Suppressor macrophage treated with lipopolysaccharide for 1 hour (primary cell): Measurements from ENCODE around the gene TLE1.
"Not testable (repeated sequence)": the region's sequence is repeated elsewhere in the genome, so short reads cannot be mapped to it uniquely, and the experiment has no call there.

Experiments used
- DNase-seq, 3 donors: peaks; one replicate each; pipeline ENCODE4 v3.0.0-alpha.2; 2020 to 2022

TLE1 gene

DNA sequence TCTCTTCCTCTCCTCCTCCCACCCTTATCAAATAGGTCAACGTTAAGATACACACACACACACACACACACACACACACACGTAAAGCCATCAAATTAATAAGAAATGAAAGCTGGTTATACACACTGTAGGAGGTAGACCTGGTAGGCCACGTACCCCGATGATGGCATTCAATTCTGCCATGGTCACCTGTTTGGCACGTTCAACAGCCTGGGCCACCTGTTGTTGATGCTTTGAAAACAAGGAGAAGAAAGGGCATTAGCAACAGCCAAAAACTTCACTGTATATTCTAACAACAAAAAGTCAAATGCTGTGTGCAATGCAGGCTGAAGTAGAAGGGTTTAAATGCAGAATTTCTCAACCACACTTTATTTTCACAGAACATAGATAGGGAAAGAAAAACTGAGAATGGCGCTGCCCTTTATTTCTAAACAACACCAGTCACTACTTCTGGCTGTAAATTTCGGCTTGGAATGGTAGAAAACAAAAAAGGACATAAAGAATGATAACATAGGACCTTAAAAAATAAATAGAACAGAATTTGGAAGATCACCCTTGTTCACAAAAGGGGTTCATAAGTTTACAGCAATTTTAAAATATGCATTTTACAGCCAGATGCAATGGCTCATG lies 37.2 kb downstream of the TLE1 start:
- DNase-seq: no peak

DNA sequence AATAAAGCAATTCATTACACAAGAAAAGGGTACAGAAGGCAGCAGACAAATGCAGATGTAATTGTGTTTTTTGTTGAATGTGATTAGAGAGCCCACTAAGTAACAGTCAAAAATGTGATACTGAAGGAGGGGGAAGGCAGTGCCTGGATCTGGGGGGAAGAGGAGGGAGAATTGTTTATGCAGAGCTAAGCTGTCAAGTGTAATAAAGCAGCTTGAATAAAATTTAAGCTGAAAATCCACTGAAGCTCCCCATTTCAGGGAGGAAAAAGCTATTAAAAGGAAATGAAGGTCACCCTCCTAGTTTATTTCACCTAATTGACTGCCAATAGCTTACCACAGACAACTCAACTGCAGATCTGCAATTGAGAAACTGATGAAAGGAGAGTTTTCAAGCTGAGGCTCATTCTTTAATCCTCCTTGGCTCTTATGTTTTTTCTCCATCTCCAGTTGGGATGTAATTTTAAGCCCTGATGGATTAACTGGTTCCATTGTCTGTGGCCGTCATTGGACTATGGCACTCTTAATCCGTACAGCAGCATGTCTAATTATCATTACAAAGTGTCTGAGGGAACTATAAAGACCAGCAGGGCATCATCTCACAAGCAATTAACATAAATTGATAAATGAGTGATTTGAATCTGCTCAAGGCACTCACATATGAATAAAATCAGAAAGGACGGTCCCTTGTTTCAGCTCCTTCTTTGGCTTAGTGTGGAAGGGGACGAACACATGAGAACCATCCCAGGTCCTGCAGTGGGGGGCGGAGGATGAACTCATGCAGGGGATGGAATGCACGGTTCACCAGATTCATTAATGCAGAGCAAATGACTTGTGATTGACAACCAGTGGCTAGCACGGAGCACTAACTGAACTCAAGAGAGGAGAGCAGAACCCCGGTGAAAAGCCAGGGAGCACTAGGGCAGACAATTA lies 38.5 kb downstream of the TLE1 start:
- no peak for DNase-seq

DNA sequence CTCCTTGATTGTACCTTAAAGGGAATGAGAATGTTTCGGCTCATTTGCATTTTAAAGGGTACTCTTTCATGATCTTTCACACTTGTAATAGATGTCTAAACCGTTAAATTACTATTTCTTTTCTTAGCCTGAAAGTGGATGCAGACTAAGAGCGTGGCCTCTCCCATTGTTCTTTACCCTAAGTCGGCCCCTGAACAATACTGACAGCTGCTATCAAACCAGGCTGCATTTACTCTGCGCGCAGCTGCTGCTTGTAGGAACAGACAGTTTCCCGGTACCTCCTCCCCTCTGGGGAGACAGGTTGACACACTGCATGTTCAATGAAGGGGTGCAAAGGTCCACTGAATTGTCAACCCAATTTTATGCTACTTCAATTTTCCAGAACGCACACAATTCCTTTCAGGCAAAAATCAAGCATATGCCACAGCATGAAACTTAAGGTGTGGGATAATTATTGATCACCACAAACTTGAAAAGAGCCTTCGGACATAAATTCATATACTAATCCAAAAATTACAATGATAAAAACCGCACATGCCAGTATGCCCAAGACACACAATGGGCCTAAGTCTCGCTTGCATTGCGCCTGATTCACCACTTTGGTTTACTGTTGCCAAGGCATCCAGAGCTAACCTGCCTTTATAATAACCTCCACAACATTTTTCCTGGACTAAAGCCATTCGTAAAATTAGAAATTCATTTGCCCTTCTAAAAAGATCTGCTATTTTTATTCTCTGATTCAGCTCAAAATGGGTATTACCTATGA lies 39.7 kb downstream of the TLE1 start:
- DNase-seq: no peak

DNA sequence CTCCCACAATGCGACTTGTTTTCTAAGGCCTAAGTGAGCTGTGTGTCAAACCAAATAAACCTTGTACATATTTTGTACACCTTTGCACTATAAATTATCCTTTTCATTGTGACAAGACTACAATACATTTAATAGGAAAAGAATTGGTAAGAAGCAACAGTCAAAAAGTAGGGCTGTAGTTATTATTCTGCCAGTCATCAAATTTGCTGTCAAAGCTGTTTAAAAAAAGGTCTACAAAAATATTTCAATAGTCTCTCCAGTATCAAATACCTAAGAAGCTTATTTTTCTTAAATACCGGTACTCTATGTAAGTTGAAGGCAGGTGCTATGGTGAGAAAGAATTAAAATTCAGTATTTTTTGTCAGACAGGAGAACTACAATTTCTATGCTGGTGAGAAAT lies 40.5 kb downstream of the TLE1 start:
- DNase-seq: no peak

DNA sequence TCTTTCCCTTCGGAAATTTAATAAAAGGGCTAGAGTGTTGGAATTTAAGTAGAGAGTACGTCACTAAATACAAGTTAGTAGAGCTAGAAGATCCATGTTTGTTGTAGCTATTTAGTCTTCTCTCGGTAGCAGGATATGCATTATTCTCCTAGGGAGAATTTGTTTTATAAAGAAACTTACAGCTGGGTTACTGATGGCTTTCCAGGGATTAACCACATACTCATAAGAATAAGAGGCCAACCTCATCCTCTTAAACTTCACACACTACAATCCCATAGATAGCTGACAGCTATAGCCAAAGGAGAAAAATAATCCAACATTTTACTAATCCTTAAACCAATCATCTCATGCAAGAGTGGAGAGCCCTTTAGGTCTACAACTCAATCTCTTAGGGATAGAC lies 43.0 kb downstream of the TLE1 start:
- no peak for DNase-seq

DNA sequence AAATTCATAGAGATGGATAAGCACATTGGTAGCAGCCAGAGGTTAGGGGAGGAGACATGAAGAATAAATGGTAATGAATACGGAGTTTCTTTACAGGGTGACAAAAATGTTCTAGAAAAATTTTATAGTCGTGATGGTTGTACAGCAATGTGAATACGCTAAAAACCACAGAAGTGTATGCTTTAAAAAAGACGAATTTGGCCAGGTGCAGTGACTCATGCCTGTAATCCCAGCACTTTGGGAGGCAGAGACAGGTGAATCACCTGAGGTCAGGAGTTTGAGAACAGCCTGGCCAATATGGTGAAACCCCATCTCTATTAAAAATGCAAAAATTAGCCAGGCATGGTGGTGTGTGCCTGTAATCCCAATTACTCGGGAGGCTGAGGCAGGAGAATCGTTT lies 44.8 kb downstream of the TLE1 start:
- DNase-seq: not testable (repeated sequence)

DNA sequence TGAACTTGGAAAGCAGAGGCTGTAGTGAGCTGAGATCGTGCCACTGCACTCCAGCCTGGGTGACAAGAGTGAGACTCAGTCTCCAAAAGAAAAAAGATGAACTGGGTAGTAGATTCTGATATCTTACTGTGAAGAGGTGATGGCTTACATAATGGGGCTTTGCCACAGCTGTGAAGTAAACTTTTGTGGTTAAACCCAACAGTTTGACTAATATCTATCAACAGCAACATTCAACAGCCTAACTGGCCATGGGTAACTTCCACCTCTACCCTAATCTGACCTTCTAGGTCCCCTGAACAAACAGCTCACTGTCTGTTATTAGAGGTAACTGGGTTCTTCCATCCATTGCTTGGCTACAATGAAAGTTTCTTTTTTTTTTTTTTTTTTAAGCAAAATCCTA lies 52.1 kb downstream of the TLE1 start:
- no peak for DNase-seq

DNA sequence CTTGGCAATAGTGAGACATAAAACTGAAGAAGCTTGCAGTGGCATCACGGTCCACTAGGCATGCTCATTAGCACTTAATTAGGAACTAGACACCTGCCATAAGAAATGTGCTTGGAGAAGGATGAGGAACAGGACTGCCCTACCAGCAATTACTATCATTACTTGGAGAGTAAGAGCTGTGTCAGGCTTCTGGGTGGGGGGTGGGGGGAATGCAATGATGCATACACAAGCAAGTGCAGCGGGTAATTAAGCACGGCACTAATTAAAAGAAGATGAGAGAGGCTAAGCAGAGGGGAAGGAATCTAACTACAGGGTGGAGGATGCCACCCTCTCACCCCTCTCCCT lies 53.1 kb downstream of the TLE1 start:
- no peak for DNase-seq

DNA sequence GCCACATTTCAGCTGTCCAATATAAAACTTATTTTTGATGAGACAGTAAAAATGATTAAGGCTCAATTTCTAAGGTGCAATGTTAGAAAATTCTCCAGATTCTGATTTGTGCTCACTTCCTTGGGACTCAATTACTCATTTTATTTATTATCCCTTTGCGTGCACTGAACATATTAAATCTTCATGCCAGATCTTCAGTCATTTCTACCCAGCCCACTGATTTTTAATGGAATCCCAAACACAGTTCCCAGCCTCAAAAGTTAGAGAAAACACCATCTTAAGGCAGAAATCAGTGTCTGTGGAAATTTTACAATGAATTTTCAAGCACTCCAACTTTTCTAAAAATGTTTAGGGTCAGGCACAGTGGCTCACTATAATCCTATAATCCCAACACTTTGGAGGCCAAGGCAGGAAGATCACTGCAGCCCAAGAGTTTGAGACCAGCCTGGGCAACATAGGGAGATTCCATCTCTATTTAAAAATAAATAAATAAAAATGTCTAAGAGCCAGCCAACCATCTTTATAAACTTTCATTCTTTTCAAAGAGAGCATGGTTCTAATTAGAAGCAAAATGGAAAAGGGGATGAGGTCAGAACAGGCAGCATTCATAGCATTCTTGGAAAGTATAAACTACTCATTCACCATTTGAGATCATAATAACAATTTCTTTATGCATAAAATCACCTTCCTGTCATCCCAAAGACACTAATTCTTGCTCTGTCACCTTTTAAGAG lies 53.7 kb downstream of the TLE1 start:
- DNase-seq: no peak

DNA sequence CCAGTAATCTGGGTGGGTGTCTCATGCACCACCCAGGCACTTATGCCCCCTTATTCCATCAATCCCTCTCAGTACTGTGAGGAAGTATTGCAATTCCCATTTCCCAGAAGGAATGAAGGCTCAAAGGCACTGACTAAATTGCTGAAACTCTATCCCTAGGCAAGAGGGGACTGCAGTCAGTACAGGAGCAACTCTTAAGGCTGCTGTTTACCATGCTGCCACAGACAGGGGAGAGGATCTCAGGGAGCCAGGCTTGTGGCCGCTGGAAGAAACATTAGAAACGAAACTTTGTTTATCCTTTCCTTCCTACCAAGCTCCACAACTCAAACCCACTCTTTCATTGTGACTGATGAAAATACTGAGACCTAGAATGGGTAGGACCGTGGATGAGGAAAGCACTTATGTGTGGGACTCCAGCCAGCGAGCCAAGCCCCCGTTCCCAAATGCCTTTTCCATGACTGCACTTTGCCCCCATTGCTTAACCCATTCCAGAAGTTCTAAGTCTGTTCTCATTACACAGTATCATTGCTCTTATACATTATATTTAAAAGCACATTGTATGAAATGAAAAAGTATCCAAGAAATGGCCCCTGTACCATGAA lies 54.3 kb downstream of the TLE1 start:
- no peak for DNase-seq

DNA sequence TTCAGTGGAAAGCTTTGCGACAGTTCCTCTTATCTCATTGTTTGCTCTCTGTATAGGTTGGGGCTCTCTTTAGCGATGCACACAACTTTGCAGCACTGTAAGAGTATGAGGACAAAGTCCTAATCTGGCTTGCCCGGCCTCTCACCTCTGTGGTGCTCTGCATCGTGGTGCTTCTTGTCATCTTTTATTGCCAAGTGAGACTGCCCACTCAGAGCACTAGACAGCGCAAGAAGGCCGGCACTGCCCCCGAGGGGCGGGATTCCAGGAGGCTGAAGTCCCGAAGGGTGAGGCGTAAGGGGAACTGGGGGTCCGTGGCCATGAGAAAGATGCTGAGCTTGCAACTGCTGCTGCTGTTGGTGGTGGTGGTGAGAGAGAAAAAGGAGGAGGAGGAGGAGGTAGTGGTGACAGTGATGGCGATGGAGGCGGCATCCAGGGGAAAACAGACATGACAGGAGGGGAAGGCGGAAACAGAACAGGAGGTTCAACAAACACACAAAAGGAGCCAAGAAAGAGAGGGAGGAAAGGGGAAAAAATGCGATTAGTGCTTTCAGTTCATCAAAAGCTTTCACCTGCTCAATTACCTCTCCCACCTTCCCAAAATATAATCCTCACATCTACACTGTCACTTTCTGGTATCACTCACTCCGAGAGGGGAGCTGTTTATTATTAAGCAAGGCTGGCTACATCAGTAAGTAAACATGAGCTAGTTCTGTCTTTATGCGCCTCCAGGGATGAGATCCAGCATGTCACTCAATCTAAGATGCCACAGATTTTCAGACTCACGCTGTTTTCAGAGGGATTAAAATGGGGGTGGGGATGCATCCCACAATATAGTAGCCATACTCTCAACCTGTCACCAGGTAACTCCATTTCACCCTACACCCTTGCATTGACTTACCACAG lies 55.1 kb downstream of the TLE1 start:
- no peak for DNase-seq

DNA sequence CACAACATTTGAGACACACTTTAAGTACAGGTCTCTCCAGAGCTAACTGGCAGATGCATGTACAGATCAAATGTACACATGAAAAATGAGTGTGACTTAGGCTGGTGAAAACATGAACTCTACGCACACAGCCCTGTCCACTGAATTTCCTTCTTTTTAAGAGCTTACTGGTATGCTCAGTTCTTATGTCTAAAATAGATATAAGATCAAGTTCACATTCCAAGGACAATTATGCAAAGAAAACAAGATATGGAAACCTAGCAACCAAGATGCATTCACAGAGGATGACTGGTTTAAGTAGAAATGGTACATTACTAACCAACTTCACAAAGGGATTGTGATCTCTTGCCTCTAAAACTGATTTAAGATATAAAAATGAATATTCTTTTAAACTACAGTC lies 56.7 kb downstream of the TLE1 start:
- DNase-seq: no peak

DNA sequence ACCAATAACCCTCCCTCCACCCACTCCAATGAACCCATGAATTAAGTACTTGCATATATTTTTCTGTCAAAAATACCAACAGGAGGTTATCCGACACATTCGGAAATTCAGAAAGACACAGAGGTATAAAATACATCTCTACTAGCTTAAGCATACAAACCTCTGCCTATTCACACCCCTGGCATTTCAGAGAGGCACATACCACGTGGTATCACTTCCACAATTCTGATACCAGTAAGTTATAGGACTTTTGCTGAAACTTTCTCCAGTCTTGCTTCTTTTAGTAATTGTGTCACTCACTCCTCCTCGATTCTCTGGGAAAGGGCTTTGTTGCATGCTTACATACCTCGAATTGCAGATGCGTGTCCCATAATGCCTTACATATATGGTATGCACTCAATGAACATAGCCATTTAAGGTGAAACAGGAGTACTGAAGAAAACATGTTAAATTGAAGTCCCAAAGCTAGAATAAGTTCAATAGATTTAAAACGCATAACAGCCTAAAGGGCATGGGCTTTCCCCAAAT lies 58.1 kb downstream of the TLE1 start:
- DNase-seq: peak; percentile 20 to 26 (median 22)

DNA sequence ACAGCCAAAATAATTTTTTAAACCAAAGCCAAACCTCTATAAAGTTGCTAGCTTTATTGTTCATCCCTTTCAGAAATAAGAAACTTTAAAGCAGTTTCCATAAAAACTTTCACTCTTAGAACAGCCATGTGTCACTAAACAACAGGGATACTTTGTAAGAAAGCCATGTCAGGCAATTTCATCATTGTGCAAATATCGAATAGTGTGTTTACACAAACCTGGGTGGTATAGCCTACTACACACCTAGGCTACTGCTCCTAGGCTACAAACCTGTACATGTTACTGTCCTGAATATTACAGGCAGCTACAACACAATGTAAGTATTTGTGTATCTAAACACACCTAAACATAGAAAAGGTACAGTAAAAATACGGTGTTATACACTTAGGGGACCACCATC lies 59.9 kb downstream of the TLE1 start:
- DNase-seq: no peak

DNA sequence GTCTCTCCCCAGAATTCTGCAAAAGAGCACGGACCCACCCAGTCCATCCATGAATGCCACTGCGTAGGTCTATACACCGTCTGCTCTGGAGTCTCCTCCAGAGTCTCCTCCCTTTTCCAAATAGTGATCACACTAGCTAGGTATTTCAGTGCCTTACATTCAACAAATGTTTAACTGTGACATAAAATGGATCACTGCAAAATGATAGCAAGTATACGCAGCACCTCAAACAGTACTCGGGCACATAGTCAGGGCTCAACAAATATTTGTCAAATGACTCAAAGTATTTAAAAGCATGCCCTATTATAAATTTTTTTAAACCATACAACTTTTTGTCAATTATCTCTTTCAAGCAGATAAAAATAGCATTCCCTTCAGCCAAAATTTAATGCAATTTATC lies 60.5 kb downstream of the TLE1 start:
- no peak for DNase-seq

DNA sequence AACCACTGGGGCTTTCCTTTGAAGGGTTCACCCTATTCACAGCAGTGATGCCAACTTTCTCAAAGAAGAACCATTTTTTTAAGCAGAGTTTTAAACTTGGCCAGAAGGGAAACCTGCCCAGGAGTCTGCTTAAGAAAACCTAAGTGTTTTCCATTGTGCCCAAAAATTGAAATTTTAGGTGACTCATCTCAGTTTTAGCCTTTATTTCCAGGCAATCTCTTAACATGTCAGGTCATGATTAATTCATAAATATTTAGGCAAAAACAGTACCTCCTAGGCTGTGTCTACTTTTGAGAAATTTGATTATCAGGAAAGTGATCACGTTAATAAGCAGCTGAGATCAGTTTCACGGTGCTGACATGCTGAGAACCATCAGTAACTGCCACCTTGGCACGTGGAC lies 61.9 kb downstream of the TLE1 start:
- DNase-seq: no peak

DNA sequence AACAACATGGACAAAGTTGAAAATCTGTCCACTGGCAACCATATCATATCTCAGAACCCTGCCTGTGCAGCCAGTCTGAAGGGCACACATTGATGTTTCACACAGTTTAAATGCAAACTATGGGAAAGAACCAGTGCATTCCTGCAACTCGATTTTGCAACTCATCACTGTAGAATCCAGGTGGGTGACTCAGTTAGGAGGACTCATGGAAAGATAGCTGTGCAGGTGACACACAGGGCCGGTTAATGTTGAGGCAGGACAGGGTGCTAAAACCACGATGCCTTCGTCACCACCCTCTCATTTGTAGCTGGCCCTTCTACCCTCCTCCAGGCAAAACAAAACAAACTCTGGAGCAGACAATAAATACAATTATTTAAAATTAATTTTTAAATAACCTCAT lies 62.8 kb downstream of the TLE1 start:
- no peak for DNase-seq

DNA sequence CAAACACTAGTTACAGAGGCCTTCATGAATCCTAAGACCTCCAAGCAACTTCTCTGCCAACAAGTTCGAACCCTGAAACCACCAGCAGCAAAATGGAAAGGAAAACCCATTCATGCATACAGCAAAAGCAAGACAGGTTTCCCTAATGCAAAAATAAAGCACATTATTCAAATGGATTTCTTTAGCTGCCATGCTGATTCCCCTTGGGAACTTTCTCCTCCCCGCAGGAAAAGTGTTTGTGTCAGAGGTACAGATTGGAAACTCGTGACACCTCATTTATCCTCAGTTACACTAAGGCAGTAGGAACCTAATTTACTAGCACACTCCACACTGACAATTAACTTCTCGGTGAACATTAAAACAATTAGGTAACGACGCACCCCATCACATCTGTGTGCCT lies 63.4 kb downstream of the TLE1 start:
- DNase-seq: no peak

DNA sequence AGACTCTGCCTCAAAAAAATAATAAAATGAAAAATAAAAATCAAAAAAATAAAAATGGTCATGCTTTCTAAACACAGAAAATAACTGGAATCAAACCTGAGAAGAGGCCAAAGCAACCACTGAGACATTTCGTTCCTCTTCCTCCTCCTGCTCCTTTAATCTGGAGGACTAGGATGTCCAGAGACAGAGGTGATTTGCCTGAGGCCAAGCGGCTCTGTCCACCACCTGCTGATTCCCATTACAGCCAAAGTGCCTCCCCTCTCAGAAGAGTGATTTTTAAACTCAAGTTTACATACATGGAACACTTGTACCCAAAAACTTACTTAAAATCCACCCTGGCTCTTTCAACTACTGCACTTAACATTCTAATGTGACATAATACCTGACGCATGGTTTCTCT lies 65.6 kb downstream of the TLE1 start:
- DNase-seq: no peak

DNA sequence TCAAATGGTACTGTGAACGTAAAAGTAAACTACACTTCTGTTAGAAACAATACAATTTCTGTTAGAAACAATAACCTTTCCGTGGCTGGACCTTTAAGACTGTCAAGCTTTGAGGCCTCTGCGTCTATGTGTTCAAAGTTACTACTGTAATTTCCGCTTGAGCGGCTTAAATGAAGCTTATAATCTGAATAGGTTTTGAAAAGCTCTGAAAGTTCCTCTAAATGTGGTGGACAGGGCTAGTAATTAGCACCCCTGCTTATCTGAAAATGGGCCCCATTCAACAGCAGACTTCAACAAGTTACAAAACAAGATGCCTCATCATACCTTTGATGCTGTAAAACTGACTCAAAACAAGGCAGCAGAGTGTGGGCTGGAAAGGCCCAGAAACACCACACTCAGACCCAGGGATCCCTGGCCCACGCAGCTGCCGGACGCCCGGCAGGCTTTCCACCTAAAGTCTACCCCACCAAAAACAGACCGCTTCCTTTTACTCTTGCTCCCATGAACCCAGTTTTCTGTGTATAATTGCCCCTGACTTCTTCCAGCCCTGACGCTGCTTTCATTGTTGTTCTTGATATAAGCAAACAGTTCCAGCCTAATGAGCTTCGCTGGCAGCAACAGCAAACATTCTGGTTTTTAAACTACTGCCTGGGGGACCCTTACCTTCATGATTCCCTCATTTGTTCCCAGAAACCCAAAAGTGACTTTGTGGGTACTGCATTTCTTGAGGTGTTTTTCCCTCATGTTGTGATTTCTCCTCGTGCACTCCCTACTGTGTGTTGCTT lies 66.7 kb downstream of the TLE1 start:
- no peak for DNase-seq
